Embryonic facial prominence (tissue), 1 donor: ENCODE measurements around the gene TRIM56.
A peak's percentile ranks its signal among the peaks of the same experiment; 100 is the strongest.
"Not testable (repeated sequence)": the region's sequence is repeated elsewhere in the genome, so short reads cannot be mapped to it uniquely, and the experiment has no call there.

ENCODE experiments used
- DNase-seq: peaks from one replicate; pipeline ENCODE4 v3.0.0-alpha.2; 2016; ENCODE audit errors: extremely low spot score

TRIM56 gene

DNA sequence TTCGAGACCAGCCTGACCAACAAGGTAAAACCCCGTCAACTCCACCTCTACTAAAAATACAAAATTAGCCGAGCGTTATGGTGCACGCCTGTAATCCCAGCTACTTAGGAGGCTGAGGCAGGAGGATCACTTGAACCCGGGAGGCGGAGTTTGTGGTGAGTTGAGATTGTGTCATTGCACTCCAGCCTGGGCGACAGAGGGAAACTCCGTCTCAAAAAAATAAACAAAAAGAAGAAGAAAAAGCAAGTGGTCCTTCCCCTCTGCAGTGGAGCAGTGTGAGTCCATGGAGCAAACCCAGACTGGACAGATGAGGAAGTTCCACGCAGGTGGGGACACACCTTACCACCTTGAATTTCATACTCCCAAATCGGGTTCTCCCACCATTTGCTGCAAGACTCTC lies 28.6 kb downstream of the TRIM56 start:
- DNase-seq: no peak

DNA sequence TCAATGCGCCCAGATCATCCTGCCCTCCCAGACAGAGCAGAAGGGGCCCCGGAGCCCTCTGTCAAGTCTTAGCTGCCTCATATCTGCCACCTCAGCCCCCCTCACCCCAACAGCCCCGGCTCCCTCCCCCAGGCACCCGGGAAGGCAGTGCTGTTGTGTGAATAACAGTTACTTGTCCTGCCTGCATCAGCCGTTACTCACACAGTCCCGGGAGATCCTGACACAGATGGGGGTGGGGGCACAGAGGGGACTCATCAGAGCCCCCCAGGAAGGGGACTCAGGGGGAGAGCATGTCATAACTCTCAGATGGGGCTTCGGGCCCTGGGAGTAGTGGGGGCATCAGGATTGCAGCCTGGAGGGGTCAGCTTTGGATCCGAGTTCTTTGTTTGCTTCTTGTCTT lies 29.2 kb downstream of the TRIM56 start:
- DNase-seq: no peak

DNA sequence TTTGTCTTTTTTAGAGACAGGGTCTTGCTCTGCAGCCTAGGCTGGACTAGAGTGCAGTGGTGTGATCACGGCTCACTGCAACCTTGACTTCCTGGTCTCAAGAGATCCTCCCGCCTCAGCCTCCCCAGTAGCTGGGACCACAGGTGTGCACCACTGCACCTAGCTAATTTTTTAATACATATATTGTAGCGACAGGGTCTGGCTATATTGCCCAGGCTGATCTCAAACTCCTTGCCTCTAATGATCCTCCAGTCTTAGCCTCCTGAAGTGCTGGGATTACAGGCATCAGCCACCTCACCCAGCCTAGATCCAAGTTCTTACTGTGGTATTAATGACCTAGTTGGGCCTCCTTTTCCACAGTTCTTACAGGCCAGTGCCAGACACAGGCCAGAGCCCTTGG lies 29.9 kb downstream of the TRIM56 start:
- no peak for DNase-seq

DNA sequence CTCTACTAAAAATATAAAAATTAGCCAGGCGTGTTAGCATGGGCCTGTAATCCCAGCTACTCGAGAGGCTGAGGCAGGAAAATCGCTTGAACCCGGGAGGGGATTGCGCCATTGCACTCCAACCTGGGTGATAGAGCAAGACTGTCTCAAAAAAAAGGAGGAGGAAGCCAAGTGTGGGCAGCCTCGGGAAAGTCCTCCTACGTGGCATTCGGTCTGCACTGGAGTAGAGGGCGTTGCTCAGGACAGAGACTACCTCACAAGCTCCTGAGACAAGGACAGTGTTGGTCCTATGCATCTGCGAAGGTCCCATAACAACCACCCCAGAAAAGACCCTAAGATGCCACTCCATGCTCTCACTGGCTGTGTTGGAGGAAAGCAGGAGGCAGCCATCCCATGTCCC lies 31.6 kb downstream of the TRIM56 start:
- DNase-seq: no peak

DNA sequence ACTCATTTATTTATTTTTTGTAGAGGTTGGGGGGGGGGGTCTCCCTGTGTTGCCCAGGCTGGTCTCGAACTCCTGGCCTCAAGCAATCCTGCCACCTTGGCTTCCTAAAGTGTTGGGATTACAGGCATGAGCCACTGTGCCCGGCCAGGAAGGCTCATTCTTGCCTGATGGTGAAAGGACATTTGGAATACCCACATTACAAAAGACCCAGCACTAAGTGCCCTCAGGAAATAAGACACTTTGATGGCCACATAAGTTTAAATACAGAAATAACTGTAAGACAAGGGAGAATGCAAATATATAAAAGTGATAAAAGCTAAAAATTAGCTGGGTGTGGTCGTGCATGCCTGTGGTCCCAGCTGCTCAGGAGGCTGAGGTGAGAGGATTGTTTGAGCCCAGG lies 33.6 kb downstream of the TRIM56 start:
- no peak for DNase-seq

DNA sequence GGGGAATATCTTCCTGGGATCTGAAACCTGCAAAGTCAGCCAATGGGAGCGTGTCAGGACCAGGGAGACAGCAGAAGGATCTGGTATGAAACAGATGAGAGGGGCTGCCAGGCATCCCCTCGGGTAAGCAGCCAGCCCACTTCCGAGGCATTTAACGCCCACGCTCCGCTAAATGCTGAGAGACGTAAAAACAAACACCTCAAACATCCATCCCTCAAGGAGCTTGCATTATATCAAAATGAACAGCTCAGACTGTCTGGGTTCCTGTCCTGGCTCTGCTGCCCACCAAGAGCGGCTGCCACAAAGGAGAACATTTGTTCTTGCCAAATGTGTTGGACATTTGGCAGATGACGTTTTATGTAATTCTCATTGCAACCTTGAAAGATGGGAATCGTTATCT lies 34.6 kb downstream of the TRIM56 start:
- no peak for DNase-seq

DNA sequence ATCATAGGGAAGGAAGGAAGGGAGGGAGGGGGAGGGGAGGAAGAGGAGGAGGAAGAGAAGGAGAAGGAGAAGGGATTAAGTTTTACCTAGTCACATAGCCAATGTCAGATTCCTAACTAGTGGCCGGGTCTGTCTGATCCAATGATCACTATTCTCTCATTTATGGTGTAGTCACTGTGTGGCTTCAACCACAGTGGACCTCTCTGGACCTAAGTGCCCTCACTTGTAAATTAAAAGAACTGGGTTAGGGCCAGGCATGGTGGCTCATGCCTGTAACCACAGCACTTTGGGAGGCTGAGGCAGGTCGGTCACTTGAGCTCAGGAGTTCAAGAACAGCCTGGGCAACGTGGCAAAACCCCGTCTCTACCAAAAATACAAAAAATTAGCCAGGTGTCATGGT lies 35.0 kb downstream of the TRIM56 start:
- no peak for DNase-seq

DNA sequence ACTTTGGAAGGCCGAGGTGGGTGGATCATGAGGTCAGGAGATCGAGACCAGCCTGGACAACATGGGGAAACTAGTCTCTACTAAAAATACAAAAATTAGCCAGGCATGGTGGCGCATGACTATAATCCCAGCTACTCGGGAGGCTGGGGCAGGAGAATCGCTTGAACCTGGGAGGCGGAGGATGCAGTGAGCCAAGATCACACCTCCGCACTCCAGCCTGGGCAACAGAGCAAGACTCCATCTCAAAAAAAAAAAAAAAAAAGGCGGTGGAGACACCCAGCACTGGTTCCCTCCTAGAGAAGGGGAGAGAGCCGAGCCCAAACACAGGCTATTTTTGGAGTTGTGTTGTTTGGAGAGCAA lies 36.3 kb downstream of the TRIM56 start:
- DNase-seq: not testable (repeated sequence)

DNA sequence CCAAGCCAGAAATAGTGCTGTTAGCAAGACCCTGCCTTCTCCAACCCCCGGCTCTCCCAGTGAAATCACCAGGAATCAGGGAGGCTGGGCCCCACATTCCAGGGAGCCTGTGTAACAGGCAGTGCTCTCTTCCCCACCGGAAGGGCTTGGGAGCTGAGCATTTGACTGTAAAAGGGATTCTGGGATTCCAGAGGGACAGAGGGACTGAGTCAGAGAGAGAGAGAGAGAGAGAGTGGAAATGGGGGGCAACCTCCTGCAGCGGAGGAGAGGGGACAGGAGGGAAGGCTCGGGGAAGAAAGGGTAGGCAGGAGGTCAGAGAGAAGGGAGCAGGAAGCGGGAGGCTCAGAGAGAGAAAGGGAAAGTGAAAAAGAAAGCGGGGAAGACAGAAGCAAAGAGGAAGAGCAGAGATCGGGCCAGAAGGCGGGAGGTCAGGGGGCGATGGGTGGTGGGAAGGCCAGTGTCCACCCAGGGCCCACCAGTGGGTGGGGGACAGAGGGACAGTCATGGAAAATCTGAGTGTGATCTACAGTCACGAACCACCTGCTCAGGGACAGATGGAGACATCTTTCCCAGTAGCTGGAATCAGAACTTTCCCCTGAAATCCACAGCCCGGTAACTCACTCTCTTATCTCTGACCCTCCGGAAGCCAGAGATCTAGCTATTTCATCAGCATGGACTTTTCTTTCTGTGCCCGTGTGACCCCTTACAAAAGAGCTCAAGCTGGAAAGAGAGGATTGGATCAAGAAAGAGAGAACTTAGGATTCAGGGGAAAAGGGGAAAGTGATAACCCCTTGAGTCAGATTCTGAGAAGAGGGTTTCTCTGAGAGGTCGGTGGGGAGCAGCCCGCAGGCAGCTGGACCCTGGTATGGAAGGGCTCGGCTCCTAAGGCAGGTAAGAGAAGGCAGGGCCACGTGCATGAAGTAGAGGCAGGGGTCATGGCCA lies 37.0 kb downstream of the TRIM56 start:
- DNase-seq: peak; percentile 85

DNA sequence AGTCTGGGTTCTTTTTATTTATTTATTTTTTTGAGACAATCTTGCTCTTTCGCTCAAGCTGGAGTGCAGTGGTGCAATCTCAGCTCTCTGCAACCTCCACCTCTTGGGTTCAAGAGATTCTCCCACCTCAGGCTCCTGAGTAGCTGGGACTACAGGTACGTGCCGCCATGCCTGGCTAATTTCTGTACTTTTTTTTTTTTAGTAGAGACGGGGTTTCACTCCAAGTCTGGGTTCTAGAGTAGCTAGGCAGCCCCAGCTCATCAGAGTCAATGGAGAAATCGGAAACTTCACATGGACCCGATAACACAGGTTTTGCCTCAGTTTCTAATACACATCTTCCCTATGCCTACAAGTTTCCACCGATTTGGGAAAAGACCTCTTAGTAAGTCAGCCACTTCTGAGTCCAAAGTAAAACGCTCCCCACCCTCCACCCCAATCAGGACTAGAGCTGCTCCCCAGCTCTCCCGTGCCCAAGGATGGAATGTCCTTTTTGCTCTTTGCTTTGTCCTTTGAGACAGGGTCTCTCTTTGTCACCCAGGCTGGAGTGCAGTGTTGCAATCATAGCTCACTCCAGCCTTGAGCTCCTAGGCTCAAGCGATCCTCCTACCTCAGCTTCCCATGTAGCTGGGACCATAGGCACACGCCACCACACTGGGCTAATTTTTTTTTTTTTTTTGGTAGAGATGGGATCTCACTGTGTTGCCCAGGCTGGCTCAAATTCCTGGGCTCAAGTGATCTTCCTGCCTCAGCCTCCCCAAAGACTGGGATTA lies 37.8 kb downstream of the TRIM56 start:
- no peak for DNase-seq

DNA sequence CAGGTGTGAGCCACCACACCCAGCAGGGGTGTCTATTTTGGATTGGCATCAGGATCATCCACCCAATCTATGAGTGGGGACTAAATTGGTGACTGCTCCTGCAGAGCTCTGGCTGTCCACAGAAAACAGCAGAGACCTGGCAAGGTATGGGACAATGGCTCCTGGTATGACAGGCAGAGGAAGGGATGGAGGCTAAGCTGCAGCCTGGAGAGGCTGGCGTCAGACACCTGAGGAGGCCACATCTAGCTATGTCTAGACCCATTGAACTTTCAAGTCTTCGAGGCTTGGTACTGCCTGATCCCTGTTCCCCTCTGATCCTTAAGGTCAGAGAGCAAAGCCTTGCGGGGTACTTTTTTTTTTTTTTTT lies 38.4 kb downstream of the TRIM56 start:
- no peak for DNase-seq

DNA sequence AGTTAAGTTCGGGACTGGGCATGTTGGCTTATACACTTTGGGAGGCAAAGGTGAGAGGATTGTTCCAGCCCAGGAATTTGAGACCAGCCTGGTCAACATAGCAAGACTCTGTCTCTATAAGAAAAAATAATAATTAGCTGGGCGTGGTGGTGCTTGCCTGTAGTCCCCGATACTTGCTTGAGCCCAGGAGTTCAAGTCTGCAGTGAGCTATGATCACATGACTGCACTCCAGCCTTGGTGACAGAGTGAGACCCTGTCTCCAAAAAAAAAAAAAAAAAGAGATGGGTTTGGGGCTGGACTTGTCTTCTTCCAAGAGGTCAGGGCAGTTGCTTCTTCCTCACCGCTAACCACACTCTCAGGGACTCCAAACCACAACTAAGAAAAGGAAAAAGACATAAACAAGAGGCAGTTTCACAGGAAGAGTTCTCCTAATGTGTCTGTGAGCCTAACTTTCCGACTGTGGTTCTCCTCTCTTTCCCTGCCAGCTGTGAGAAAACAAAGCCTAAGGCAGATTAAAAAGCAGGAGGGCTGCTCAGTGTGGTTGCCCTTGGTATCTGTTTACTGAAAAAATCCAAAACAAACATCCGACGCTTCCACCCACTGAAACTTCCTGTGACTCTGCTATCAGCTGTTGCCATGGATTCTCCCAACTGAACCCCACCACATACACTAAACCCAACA lies 39.2 kb downstream of the TRIM56 start:
- DNase-seq: peak; percentile 57

DNA sequence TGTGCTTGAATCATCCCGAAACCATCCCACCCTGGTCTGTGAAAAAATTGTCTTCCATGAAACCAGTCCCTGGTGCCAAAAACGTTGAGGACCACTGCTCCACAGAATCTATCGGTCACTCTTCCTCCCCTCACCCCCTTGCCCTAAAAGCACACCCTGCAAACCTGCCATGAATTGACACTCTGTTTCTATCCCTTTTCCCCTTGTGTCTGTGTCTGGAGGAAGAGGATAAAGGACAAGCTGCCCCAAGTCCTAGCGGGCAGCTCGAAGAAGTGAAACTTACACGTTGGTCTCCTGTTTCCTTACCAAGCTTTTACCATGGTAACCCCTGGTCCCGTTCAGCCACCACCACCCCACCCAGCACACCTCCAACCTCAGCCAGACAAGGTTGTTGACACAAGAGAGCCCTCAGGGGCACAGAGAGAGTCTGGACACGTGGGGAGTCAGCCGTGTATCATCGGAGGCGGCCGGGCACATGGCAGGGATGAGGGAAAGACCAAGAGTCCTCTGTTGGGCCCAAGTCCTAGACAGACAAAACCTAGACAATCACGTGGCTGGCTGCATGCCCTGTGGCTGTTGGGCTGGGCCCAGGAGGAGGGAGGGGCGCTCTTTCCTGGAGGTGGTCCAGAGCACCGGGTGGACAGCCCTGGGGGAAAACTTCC lies 40.8 kb downstream of the TRIM56 start:
- DNase-seq: no peak

DNA sequence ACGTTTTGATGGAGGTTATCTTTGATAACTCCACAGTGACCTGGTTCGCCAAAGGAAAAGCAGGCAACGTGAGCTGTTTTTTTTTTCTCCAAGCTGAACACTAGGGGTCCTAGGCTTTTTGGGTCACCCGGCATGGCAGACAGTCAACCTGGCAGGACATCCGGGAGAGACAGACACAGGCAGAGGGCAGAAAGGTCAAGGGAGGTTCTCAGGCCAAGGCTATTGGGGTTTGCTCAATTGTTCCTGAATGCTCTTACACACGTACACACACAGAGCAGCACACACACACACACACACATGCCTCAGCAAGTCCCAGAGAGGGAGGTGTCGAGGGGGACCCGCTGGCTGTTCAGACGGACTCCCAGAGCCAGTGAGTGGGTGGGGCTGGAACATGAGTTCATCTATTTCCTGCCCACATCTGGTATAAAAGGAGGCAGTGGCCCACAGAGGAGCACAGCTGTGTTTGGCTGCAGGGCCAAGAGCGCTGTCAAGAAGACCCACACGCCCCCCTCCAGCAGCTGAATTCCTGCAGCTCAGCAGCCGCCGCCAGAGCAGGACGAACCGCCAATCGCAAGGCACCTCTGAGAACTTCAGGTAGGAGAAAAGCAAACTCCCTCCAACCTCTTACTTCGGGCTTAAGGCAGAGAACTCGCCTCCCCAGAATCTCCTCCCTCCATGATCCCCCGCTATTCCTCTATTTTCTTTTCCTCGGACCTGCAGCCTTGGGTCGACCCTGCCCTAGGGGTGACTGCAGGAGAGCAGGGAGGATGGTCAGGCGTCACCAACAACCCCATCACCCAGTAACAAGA lies 41.6 kb downstream of the TRIM56 start, which contains the start of gene SERPINE1:
SERPINE1 (plus strand) TSS at position 454 of the 809 bp plus-strand sequence. CDS start 1,290 bp downstream, outside the sequence.
- DNase-seq: peak; percentile 82

DNA sequence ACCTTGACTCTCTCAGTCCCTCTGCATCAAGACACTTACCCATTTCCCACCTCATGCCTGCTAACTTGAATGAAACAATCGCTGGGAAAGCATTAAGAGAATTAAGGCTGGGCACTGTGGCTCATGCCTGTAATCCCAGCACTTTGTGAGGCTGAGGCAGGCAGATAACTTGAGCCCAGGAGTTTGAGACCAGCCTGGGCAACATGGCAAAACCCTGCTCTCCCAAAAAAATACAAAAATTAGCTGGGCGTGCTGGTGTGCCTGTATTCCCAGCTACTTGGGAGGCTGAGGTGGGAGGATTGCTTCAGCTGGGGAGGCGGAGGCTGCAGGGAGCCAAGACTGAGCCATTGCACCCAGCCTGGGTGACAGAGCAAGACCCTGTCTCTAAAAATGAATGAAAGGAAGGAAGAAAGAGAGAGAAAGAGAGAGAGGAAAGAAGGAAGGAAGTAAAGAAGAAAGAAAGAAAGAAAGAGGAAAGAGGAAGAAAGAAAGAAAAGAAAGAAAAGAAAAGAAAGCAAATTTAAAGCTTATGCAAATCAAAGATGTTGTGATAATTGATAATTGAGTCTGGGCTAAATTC lies 42.3 kb downstream of the TRIM56 start:
- DNase-seq: no peak

DNA sequence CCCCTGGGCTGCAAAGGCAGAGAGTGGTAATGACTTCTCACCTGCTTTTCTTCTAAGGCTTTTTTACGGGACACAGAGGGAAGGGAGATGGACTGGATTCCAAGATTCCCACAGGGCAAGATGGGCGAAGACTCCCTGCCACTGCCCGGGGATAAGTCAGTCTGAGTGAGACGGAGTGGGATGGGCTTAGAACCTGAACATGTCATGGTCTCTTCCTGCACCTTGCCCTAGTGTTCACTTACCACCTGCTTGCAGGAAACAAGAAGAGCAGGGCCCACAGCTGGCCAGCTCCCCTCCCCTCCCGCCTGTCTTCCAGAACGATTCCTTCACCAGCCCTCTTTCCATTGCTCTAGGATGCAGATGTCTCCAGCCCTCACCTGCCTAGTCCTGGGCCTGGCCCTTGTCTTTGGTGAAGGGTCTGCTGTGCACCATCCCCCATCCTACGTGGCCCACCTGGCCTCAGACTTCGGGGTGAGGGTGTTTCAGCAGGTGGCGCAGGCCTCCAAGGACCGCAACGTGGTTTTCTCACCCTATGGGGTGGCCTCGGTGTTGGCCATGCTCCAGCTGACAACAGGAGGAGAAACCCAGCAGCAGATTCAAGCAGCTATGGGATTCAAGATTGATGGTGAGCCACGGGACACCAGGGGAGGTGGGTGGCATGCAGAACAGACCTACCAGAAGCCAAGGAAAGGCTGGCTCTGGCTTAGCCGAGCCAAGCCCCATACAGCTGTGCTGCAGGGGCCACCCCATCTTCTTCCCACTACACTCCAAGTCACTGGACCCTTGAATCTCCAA lies 43.0 kb downstream of the TRIM56 start:
- no peak for DNase-seq

DNA sequence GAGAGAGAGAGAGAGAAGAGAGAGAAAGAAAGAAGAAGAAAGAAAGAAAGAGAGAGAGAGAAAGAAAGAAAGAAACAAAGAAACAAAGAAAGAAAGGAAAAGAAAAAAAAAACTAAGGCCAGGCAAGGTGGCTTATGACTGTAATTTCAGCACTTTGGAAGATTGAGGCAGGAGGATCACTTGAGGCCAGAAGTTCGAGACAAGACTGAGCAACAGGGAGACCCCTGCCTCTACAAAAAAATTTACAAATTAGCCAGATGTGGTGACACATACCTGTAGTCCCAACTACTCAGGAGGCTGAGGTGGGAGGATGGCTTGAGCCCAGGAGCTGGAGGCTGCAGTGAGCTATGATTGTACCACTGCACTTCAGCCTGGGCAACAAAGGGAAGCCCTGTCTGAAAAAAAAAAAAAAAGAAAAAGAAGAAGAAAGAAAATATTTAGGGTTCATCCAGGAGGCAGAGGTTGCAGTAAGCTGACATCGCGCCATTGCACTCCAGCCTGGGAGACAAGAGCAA lies 44.4 kb downstream of the TRIM56 start:
- no peak for DNase-seq

DNA sequence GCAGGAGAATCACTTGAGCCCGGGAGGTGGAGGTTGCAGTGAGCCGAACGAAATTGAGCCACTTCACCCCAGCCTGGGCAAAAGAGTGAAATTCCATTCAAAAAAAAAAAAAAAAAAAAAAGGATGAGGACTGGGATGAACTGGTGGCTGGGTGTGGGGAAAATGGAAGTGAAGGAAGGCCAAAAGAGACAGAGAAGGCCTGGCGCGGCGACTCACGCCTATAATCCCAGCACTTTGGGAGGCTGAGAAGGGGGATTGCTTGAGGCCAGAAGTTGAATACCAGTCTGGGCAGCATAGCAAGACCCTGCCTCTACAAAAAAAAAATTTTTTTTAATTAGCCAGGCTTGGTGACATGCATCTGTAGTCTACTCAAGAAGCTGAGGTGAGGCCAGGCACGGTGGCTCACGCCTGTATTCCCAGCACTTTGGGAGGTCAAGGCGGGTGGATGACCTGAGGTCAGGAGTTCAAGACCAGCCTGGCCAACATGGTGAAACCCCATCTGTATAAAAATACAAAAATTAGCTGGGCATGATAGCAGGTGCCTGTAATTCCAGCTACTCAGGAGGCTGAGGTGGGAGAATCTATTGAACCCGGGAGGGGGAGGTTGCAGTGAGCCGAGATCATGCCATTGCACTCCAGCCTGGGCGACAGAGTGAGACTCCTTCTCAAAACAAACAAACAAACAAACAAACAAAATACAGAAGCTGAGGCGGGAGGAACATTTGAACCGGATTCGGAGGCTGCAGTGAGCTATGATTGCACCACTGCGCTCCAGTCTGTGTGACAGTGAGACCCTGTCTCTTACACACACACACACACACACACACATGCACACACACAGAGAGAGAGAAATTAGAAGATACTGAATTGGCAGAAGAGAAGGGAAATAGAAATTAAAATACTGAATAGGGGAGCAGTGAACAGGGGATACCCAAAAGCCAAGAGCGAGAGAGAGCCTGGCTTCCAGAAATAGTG lies 47.6 kb downstream of the TRIM56 start:
- DNase-seq: not testable (repeated sequence)
